GM12892 (cell line): ENCODE results near the gene ITGA7.
"Not testable (repeated sequence)": the region's sequence is repeated elsewhere in the genome, so short reads cannot be mapped to it uniquely, and the experiment has no call there.

Source experiments
- DNase-seq: peaks from one replicate; pipeline ENCODE4 v3.0.0; 2011; ENCODE audit not compliant: insufficient read length
- FAIRE-seq: peaks from 2 replicates; lab custom pipeline; 2011; peaks lifted over from hg19 to GRCh38; lab: Jason Lieb, UNC
- POLR2A ChIP-seq: IDR thresholded peaks from 2 replicates; pipeline ENCODE4 v1.6.1; 2011; ENCODE audit warnings: low read depth, low read length, control low read depth
- POLR2AphosphoS5 ChIP-seq: IDR thresholded peaks from 2 replicates; pipeline ENCODE4 v1.6.1; 2011; ENCODE audit warnings: low read depth, low read length, control low read depth
- TAF1 ChIP-seq: IDR thresholded peaks from 2 replicates; pipeline ENCODE4 v1.6.1; 2011; ENCODE audit warnings: low read depth, mild to moderate bottlenecking, control low read depth, low read length, borderline replicate concordance

ITGA7 gene

GRCh38 chr12:55654511-55655214, 53.0 kb downstream of the ITGA7 start:
- no peak for TF ChIP-seq TAF1
- no peak for TF ChIP-seq POLR2A
- TF ChIP-seq POLR2AphosphoS5: no peak
- FAIRE-seq: no peak
- DNase-seq: no peak

GRCh38 chr12:55653031-55653430, 54.7 kb downstream of the ITGA7 start:
- no peak for DNase-seq
- TF ChIP-seq TAF1 (no peak), POLR2AphosphoS5 (no peak)
- FAIRE-seq: no peak

GRCh38 chr12:55652352-55652751, 55.4 kb downstream of the ITGA7 start:
- TF ChIP-seq TAF1 (no peak), POLR2AphosphoS5 (no peak), POLR2A (no peak)
- DNase-seq (no peak), FAIRE-seq (no peak)

- DNase-seq (no peak), FAIRE-seq (no peak)
- TF ChIP-seq POLR2AphosphoS5 (no peak), POLR2A (no peak), TAF1 (no peak)
Observed at GRCh38 chr12:55651299-55651683, 56.4 kb downstream of the ITGA7 start.

- not testable (repeated sequence) for FAIRE-seq, DNase-seq
Observed at GRCh38 chr12:55650620-55651298, 56.9 kb downstream of the ITGA7 start.

- TF ChIP-seq TAF1 (no peak), POLR2A (no peak)
- FAIRE-seq: no peak
- DNase-seq: no peak
Observed at GRCh38 chr12:55647027-55647426, 60.7 kb downstream of the ITGA7 start.

GRCh38 chr12:55644591-55644990, 63.1 kb downstream of the ITGA7 start:
- no peak for FAIRE-seq
- TF ChIP-seq TAF1 (no peak), POLR2A (no peak), POLR2AphosphoS5 (no peak)
- DNase-seq: no peak

- FAIRE-seq (no peak), DNase-seq (no peak)
- TF ChIP-seq POLR2AphosphoS5 (no peak), POLR2A (no peak), TAF1 (no peak)
Observed at GRCh38 chr12:55642669-55643068, 65.0 kb downstream of the ITGA7 start.

- no peak for DNase-seq
- FAIRE-seq: no peak
- no peak for TF ChIP-seq TAF1
- no peak for TF ChIP-seq POLR2AphosphoS5
- TF ChIP-seq POLR2A: no peak
Observed at GRCh38 chr12:55642267-55642666, 65.4 kb downstream of the ITGA7 start.

- FAIRE-seq: no peak
- no peak for TF ChIP-seq POLR2A
- no peak for TF ChIP-seq POLR2AphosphoS5
- no peak for TF ChIP-seq TAF1
- DNase-seq: no peak
Observed at GRCh38 chr12:55641595-55641994, 66.1 kb downstream of the ITGA7 start.

GRCh38 chr12:55637467-55637866, 70.2 kb downstream of the ITGA7 start:
- FAIRE-seq: no peak
- TF ChIP-seq POLR2A (no peak), TAF1 (no peak), POLR2AphosphoS5 (no peak)
- DNase-seq: no peak

- FAIRE-seq (no peak), DNase-seq (no peak)
- TF ChIP-seq TAF1 (no peak), POLR2AphosphoS5 (no peak), POLR2A (no peak)
Observed at GRCh38 chr12:55636853-55637252, 70.9 kb downstream of the ITGA7 start, which contains the start of gene OR10P1. Gene OR10P1, plus strand, starts transcription at chr12:55636892. Its CDS starts 0 bp downstream, at chr12:55636892.
